GM21423 (cell line): ENCODE data around the gene TTC28.
"Not testable (repeated sequence)": the region's sequence is repeated elsewhere in the genome, so short reads cannot be mapped to it uniquely, and the experiment has no call there.

Source experiments
- ATAC-seq: cut with Tn5 transposase; IDR thresholded peaks from one replicate; pipeline ENCODE4 v1.9.1; 2021; ENCODE audit warnings: mild to moderate bottlenecking, moderate library complexity; ENCODE audit not compliant: unreplicated experiment

The TTC28 gene

DNA sequence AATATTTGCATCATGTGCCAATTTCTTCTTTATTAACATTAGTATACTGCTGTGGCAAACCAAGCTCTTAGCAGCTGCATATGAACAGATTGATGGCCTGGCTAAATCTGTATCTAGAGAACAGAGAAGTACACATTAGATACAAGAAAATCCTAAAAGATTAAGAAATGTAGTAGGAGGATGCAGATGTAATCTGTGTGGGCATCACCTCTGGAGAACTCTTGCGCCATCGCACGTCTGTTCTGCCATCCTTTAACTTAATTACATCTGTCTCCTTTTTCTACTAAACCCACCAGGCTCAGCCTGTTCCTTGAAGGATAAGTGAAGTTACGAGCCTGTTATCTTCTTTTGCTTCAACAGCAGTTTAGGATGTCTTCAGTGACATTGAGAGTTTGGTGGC is 564.2 kb downstream of the TTC28 start:
- ATAC-seq = no peak

DNA sequence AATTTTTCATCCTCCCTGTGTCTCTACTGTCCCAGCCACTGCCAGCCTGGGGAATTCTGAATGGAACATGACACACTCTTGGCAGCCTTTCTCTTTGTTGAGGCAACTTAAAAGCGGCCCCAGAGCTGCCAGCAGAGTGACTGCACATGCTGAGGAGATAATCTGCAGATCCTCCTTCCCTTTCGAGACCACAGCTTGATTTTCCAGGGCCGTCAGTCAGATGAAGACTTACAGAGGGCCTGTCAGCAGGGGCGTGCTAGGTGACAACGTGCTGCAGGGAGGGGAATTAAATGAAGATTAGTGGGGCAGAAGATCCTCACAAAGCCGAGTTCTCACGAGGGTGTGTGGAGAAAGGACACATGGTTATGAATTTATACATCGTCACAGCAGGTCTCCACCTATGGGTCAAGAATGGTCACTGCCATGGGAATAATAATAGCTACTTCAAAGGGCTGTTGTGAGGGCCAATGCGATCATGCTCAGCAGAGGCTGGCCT is 567.0 kb downstream of the TTC28 start:
- ATAC-seq = no peak

DNA sequence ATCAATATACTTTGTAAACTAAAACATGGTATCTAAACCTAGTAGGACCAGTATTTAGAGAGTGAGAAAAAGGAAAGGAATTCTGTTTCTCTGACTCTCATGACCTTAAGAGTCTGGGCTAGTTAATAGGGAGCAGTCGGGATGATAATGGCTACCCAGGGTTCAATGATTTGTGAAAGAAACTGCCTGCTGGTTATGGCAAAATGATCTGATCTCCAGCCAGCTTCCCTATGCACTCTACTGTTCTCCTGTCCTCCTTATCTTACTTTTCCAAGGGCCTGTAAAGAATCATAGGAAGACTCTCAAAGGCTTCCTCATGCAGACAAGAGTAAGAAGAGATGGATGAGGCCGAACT is 567.5 kb downstream of the TTC28 start:
- no peak for ATAC-seq

DNA sequence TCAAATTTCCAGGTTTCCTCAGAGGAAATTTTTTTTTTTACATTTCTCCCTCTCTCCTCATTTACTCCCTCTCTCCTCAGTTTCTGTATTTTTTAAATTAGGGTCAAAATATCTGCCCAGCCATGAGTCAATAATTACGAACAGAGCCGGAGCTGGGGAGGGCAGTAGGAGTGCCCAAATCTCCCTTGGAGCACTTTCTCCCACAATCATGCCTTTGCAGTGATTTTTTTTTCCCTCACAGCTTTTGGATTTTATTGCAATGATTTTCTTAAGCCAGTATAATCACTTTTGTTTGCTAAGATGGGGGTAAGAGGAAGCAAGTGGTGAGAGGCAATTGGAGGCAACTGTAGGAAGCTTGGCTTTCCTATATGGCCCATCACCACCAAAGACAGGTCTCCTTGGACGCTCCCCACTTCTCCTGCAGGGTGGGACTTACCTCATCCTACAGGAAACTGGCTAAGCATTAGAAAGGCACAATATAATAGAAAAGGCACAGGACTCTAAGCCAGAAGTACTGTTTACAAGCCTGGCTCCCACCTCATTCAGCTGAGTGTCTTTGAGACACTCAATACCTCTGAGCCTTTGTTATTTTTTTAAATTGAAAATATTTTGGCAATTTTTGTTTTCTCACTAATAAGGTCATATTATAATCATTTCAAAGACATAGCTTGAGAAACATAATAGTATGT is 568.0 kb downstream of the TTC28 start:
- ATAC-seq = no peak

DNA sequence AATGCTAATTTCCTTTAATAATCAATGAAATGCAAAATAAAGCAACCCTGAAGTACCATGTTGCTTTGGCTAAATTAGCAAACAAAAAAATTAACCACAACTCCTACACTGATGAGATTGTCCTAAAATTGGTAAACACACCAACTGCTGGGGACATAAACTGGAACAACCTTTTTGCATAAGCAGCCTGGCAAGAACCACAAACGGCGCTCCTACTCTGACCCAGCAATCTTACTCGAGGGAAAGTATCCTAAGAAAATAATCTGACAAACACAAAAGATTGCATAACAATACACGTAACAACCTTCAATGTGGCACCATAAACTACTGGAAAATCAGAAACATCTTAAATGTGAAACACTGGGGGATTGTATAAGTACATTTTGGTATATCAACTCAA is 570.8 kb downstream of the TTC28 start:
- ATAC-seq = no peak

DNA sequence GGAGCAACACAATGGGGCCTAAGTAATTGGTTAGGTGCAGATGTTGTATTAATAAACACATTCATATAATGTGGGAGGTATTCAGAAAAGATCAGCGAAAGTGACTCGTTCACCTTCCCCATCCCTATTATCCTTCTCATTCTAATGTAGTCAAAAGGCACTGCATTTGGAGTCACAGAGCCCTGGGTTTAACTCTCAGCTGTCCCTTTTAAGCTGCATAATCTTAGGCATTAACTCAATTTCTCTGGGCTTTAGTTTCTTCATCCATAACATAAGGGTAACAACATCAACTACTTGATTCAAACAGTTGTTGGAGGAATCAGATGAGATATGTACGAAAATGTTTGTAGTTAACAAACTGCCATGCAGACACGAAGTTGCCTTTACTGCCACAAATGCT is 573.0 kb downstream of the TTC28 start:
- ATAC-seq = no peak

DNA sequence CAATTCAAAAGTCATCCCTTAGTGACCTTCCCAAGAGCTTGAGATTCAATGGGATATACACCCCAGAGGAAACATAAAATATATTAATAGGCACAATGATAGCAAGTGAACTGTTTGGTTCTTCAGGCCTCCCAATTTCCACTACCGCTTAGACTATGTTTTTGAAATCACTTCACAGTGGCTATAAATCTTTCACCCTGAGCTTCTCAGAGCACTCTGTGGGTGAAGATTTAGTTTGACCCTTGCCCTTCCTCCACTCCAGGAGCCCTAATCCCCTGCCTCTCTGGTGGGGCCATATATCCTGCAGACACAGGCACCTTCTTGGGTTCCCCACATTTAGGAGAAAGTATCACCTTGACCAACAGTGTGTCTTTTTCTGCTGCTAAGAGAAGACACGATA is 573.7 kb downstream of the TTC28 start:
- ATAC-seq = no peak

DNA sequence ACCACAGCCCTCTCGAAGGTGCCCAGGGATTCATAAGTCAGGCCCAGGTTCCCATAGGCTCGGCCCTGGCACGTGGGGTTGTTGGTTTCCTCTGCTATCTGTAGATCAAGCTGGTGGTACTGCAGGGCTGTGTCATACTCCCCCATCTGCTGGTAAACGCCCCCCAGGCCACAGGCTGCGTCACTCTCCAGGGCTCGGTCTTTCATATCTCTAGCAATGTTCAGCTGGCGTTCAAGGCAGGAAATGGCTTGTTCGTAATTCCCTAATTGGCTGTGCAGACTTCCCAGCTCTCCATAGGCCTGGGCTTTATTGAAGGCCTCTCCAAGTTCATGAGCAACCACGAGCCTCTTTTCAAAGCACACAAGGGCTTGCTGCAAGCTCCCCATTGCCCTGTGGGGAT is 574.2 kb downstream of the TTC28 start:
- ATAC-seq = no peak

DNA sequence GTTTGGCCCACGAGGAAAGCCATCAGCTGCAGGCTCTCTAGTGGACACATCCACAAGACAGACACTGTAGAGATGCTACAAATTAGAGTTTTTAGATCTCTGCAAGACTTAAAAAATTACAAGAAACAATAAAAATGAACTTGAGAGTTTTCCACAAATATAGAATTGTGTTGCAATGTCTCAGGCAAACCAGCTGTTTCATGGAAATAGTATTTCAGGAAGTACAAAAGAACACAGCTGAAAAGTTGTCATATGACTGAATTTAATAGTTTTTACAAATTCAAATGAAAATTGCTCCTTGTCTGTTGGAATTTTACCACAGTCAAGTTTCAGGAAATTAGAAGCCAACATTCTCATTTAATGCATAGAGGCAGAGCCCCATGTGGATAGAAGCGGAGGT is 576.0 kb downstream of the TTC28 start:
- ATAC-seq = no peak

DNA sequence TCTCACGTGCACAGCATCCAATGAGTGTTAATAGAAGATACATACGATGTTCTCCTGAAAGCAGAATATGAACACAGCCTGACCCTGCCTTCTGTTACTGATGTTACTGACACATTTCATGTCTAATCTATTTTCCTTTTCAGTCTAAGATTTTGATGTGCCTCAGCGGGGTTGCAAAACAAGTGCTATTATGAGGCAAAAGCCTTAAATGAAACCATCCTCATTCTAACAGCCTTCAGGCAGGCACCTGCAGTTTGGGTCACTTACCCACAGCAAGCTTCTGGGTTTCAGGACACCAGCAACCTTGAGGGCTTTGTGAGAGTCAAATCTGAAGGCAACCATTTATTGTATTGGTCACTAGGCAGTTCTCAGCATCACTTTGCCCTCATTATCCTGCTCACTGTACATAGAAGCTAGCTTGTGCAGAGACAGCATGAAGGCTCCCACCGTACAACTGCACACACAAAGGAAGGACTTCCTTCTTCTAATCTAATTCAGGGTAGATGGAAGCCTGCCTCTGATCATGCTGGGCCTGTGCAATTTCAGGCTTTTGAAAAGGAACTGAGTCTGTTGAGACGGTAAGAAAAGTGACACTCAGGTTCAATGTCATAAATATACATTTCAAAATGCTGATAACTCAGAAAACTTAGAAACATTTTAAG is 577.4 kb downstream of the TTC28 start:
- no peak for ATAC-seq

DNA sequence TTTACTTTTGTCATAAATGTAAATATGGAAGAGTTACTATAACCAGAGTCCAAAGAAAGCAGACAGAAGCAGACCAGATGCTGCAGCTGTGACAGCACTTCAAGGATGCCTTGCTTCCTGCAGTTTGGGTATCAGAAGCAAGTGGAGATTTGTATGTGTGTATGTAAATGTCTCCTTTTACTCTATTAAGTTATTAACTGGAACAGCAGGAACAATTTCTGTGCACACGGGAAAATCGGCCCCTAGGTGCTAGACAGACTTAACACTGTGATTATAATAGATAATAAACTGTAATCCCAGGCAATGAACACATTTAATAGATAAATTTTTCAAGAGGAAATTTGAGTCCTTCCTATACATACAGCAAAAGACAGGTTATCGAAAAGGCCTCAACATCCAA is 582.0 kb downstream of the TTC28 start:
- ATAC-seq = no peak

DNA sequence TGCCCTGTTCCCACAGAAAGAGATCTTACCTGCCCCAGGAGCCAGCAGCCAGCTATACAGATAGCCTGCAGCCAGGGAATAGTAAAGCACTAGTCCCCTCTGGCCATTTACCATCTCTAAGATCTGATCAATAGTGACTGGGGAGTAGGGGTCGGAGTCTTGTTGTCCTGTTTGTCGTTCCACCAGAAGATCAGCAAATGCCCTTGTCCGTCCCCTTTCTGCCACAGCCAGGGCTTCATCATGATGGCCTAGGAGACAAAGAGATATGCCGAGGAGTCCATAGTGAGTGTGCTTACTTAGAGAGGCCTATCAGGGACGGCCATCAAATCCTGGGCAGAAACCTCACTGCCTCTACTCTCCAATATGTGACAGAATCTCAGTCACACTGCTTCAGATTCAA is 583.5 kb downstream of the TTC28 start:
- ATAC-seq = no peak

DNA sequence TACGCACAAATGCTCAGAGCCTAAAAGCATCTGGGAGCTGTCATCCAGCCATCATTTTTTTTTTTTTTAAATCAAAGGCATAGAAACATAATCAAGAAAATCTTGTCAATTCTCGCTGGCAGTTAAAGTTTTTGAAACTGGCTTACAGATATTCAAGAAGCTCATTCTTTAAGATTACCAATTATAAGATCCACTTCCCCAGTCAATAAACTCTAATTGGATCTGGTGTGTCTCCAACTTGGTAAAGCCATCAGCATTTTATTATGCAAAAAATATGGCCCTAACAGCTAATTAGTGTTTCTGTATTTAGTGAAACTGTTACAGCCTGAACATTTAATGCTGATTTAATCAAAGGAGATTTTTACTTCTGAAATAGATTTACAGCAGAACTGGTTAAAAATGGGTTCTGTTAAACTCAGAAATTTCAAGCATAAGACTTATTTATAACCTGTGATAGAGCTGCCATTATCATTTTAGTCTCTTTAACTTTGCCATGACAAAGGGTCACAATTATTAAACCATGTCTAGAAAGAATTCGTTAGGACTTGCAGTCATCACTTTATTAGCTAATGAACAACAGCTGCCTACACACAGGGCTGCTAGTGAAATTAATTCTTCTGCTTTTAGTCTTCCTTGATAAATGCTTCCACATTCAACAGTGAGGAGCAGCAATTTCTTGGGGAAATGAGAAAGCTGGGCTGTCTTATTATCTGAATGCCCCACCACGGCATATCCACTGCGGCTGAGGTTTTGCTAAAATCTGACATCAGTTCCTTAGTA is 584.1 kb downstream of the TTC28 start:
- no peak for ATAC-seq

DNA sequence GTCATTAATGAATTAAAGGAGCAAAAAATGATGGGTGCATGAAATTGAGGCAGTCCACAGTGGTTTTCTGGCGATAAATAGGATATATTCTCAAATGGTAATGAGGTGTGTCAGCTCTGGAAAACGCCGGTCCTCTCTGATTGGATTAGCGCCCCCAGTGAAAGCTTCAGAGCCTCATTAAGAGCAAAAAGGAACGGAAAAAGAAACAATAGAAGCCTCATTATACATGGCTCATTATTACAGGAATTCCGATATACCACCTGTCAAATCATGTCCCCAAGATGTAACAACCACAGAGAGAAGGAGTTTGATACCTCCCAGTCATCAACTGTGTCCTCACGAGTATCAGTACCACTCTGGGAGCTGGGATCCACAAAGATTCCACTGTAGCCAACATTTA is 584.9 kb downstream of the TTC28 start:
- no peak for ATAC-seq

DNA sequence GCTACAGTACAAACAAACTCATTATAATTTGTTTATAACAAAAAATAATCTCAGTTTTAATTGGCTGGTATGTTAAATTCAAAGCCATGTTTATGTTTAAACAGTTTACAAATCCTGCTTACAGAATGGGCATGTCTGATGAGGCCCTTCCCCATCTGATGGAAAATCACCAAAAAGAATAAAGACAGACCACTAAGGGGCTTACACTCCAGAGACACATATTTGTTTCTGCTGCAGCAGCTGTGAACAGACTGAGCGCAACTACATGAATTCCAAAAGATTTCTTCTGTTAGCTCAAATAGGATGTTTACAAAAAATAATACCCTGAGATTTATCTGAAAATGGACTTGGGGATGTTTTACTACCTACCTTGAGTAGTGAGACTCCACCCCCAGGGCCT is 585.9 kb downstream of the TTC28 start:
- no peak for ATAC-seq

DNA sequence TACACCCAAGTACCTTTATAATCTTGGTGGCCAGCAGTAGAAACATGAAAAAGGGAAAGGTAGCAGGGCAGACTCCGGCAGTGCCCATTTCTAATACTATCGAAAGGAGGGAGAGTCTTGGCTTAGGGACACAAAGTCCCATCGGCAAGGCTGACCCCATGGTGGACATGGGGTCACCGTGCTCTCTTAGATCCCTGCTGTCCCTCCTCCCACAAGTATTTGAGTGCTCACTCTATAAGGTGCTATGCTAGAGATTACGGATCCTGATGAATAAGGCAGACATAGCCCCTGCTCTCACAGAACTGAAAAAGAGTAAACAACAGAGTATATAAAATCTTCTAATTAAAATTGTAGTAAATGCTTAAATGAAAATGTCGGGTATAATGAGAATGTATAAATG is 588.2 kb downstream of the TTC28 start:
- no peak for ATAC-seq

DNA sequence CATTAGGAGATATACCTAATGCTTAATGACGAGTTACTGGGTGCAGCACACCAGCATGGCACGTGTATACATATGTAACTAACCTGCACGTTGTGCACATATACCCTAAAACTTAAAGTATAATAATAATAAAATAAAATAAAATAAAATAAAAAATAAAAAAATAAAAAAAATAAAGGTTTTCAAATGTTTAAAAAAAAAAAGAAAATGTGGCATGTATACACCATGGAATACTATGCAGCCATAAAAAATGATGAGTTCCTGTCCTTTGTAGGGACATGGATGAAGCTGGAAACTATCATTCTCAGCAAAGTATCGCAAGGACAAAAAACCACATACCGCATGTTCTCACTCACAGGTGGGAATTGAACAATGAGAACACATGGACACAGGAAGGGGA is 590.1 kb downstream of the TTC28 start:
- ATAC-seq = not testable (repeated sequence)

DNA sequence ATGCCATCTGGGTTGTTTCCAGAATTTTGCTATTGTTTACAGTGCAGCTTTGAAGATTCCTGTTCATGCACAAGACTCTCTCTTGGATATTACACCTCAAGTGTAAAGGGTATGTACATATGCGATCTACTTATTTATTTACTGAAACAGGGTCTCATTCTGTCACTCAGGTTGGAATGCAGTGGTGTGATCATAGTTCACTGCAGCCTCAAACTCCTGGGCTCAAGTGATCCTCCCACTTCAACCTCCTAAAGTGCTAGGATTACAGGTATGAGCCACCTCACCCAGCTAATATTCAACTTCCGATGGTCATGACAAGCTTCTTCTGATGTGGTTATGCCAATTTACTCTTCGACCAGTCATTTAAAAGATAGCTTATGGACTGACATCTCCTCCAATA is 602.5 kb downstream of the TTC28 start:
- ATAC-seq = no peak

DNA sequence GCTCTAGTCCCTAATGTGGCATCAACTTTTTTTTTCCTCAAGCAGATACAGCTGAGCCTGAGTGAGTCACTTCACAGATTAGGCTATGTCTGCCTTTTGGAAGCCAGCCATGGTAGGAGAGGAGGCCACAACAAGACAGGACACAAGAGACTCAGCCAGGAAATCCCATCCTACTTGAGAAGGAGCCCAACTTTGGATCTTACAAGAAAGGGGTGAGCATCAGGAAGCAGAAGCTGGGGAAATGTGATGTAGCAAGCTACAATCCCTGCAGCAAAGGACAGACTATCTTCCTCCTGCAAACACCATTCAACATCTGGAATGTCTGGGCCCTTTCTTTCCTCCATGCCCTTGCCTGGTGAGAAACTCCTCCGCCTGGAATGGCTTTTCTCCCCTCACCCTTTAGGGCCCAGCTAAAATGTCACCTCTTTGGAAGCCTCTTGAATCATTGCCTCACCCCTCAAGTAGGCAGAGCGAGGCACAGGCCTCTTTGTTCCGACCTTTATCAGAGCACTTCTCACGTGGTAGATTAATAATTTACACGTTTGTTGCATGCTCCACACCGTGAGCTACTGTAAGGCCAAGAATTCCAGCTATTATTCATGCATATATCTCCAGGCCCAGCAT is 604.2 kb downstream of the TTC28 start:
- ATAC-seq = no peak

DNA sequence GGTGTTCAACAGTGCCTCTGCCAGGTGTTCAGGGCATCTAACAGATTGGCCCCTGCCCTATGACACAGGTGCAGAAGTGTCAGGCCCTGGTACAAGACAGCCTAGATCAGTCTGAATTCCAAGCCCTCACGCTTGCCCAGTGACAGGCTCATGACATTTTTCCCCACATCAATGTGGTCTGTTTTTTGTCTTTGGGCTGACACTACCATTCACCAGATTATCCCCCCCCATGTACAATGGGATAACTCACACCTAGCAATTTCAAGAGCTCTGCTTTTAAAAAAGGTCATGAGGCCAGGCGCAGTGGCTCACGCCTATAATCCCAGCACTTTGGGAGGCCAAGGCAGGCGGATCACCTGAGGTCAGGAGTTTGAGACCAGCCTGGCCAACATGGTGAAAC is 605.1 kb downstream of the TTC28 start:
- no peak for ATAC-seq

DNA sequence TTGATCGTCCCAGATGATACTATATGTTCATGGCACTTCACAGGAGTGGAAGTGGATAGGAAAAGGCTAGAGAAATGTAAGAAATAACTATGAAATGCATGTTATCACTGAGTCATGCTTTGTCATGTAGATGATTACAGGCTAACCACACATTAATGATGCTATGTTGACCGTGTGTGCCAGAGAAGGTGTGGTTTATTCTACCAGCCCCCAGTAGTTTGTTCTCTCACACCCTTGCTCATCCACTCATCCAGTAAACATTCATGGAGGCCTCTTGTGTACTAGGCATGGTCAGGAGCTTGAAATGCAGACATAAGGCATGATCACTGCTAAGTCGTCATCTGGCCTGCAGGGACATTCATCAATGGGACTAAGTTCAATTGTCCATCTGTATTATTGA is 607.6 kb downstream of the TTC28 start:
- no peak for ATAC-seq

DNA sequence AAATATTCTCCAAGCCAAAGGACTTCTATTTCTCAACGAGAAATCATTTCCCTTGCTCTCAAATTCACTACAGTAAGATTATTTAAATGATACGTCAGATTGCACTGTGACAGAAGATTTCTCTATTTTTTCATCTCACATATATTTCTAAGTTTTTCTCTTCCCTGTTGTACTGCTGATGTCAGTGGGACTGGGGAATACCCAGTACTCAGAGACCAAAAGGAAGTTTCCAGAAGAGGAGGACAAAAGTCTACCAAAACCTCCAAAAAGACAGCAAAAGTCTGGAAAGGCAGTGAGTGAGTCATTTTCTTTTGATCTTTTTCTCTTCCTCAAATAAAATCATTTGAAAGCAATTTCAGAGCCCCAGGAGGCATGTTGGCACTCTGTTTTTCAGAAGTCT is 610.8 kb downstream of the TTC28 start:
- ATAC-seq = no peak
